GM23338 (cell line): ENCODE measurements around the gene LGALS1. TPM values are rescaled to one million over a fixed set of nuclear protein-coding genes. Genes with fewer than 3 reads are reported as not detected.

ENCODE experiments used
- ATAC-seq: fragments of 200-7000 bp; cut with Tn5 transposase; 3 replicates; pipeline ENCODE4 v1.9.1; 2020
- DNase-seq: peaks from one replicate; pipeline ENCODE4 v3.0.0-alpha.2; 2015; ENCODE audit warnings: low spot score
- H2AFZ ChIP-seq: fragments of 200-600 bp; sonication (generic); 2 replicates; pipeline ENCODE4 v1.8.0; 2016; ENCODE audit warnings: antibody characterized with exemption, mild to moderate bottlenecking, moderate library complexity
- H3F3A ChIP-seq: fragments of 200-600 bp; sonication (generic); replicated peaks from 2 replicates; pipeline ENCODE4 v1.8.0; 2017; ENCODE audit warnings: antibody characterized with exemption, mixed run types, low read depth
- H3K27ac ChIP-seq: fragments of 200-600 bp; sonication (generic); 2 replicates; pipeline ENCODE4 v1.6.1; 2016; ENCODE audit warnings: low read depth
- H3K27me3 ChIP-seq: fragments of 200-600 bp; sonication (generic); 2 replicates; pipeline ENCODE4 v1.8.0; 2016; ENCODE audit warnings: mild to moderate bottlenecking, mixed run types, moderate library complexity; ENCODE audit not compliant: insufficient read depth
- H3K36me3 ChIP-seq: fragments of 200-600 bp; sonication (generic); 2 replicates; pipeline ENCODE4 v1.8.0; 2016; ENCODE audit warnings: mild to moderate bottlenecking; ENCODE audit not compliant: insufficient read depth
- H3K4me1 ChIP-seq: fragments of 200-600 bp; sonication (generic); 2 replicates; pipeline ENCODE4 v1.8.0; 2016; ENCODE audit warnings: mild to moderate bottlenecking, moderate library complexity; ENCODE audit not compliant: insufficient read depth
- H3K4me2 ChIP-seq: fragments of 200-600 bp; sonication (generic); 2 replicates; pipeline ENCODE4 v1.7.1; 2017; ENCODE audit warnings: mixed run types
- H3K4me3 ChIP-seq: fragments of 200-600 bp; sonication (generic); 2 replicates; pipeline ENCODE4 v1.6.1; 2016; ENCODE audit warnings: mixed run types
- H3K79me2 ChIP-seq: fragments of 200-600 bp; sonication (generic); replicated peaks from 2 replicates; pipeline ENCODE4 v1.8.0; 2017; ENCODE audit warnings: mild to moderate bottlenecking; ENCODE audit not compliant: insufficient read depth
- H3K9me2 ChIP-seq: fragments of 200-600 bp; sonication (generic); 2 replicates; pipeline ENCODE4 v1.8.0; 2017; ENCODE audit not compliant: insufficient read depth
- H4K20me1 ChIP-seq: fragments of 200-600 bp; sonication (generic); replicated peaks from 2 replicates; pipeline ENCODE4 v1.8.0; 2017; ENCODE audit warnings: mild to moderate bottlenecking; ENCODE audit not compliant: insufficient read depth
- H3K27ac Mint-ChIP-seq: 2 replicates; pipeline ENCODE4 v1.8.0; 2020; ENCODE audit warnings: inconsistent platforms, mild to moderate bottlenecking, moderate library complexity, mixed read lengths
- H3K27me3 Mint-ChIP-seq: 3 replicates; pipeline ENCODE4 v1.8.0; 2022; ENCODE audit warnings: low read depth, mild to moderate bottlenecking, moderate library complexity, mixed read lengths, inconsistent platforms; ENCODE audit not compliant: insufficient read depth, poor library complexity
- H3K36me3 Mint-ChIP-seq: 3 replicates; pipeline ENCODE4 v1.8.0; 2021; ENCODE audit warnings: low read depth, mild to moderate bottlenecking, inconsistent platforms, moderate library complexity, mixed read lengths
- H3K4me1 Mint-ChIP-seq: 3 replicates; pipeline ENCODE4 v1.8.0; 2020; ENCODE audit warnings: mild to moderate bottlenecking, inconsistent platforms, mixed read lengths
- H3K4me3 Mint-ChIP-seq: 3 replicates; pipeline ENCODE4 v1.8.0; 2021; ENCODE audit warnings: moderate library complexity, mild to moderate bottlenecking, inconsistent platforms, mixed read lengths
- H3K9me3 Mint-ChIP-seq: 3 replicates; pipeline ENCODE4 v1.8.0; 2020; ENCODE audit warnings: moderate library complexity, mild to moderate bottlenecking, inconsistent platforms, mixed read lengths
- CREB1 ChIP-seq: fragments of 250-450 bp; sonication (Bioruptor Pico); IDR thresholded peaks from 2 replicates; pipeline ENCODE4 v1.5.0; 2020; ENCODE audit warnings: low read depth, mild to moderate bottlenecking, moderate library complexity
- CTCF ChIP-seq, 2 experiments: fragments of 200-600 bp in 1 of 2; sonication (generic) in 1 of 2; conservative IDR thresholded peaks; 2 replicates each; pipeline versions ENCODE4 v1.5.1 to v1.6.1; 2016 to 2017; ENCODE audit warnings: antibody characterized with exemption in 2 of 2, low read depth in 2 of 2, mild to moderate bottlenecking in 2 of 2, moderate library complexity in 1 of 2
- ETS1 ChIP-seq: IDR thresholded peaks from 2 replicates; pipeline ENCODE4 v1.6.1; 2016; ENCODE audit warnings: antibody characterized with exemption
- JUNB ChIP-seq: IDR thresholded peaks from one replicate; pipeline ENCODE4 v1.6.1; 2016; ENCODE audit warnings: antibody characterized with exemption; ENCODE audit not compliant: unreplicated experiment
- NANOG ChIP-seq: IDR thresholded peaks from 2 replicates; pipeline ENCODE4 v1.6.1; 2016; ENCODE audit warnings: antibody characterized with exemption, borderline replicate concordance
- POLR2AphosphoS5 ChIP-seq: IDR thresholded peaks from 2 replicates; pipeline ENCODE4 v1.6.1; 2016; ENCODE audit warnings: antibody characterized with exemption, low read depth
- REST ChIP-seq: IDR thresholded peaks from one replicate; pipeline ENCODE4 v1.6.1; 2018; ENCODE audit warnings: antibody characterized with exemption; ENCODE audit not compliant: unreplicated experiment
- STAT1 ChIP-seq: IDR thresholded peaks from one replicate; pipeline ENCODE4 v1.6.1; 2016; ENCODE audit warnings: antibody characterized with exemption; ENCODE audit not compliant: unreplicated experiment
- ZNF114 ChIP-seq: fragments of 250-450 bp; sonication (Bioruptor Pico); IDR thresholded peaks from 2 replicates; pipeline ENCODE4 v1.5.0; 2020; ENCODE audit warnings: mild to moderate bottlenecking, moderate library complexity
- ZNF331 ChIP-seq: fragments of 250-450 bp; sonication (Bioruptor Pico); IDR thresholded peaks from 2 replicates; pipeline ENCODE4 v1.5.0; 2020; ENCODE audit warnings: low read depth, mild to moderate bottlenecking, moderate library complexity
- polyA plus RNA-seq: library from polyadenylated mRNA; unstranded; fragments of >200 nt; fragmentation: Nextera tagmentation; extraction: Ambion mirVana; gene quantifications from 2 replicates; pipeline ENCODE4 v1.2.1, GENCODE V29; 2016
- total RNA-seq: library from RNA; depleted of rRNA; stranded (reverse); fragments of >200 nt; shearing (Covaris generic); gene quantifications from 2 replicates; pipeline ENCODE4 v1.2.3, GENCODE V29; 2014

The LGALS1 gene
- total and polyA plus RNA-seq, 2 experiments from 2014 or later, result 31.2 to 62.5 TPM

- Histone ChIP-seq H3K9me2 (no peaks in the 10 kb centered on the region), H3K4me1 (no peaks in the 10 kb centered on the region; the same call in 1 of the 2 replicates), H3K27me3 (no peaks in the 10 kb centered on the region), H3K4me2 (no peak overlapping the region), H4K20me1 (no peaks in the 10 kb centered on the region; the same call in 1 of the 2 replicates), H2AFZ (no peak overlapping the region), H3K4me3 (no peak overlapping the region), H3K79me2 (no peaks in the 10 kb centered on the region), H3K36me3 (peaks cover 24% of the 10 kb centered on the region; the same call in 1 of the 2 replicates), H3K27ac (no peak overlapping the region), H3F3A (peaks cover 1% of the 10 kb centered on the region)
- DNase-seq (no peak), ATAC-seq (no peak)
- Mint-ChIP-seq H3K4me3 (no peak overlapping the region), H3K9me3 (no peaks in the 10 kb centered on the region), H3K4me1 (no peaks in the 10 kb centered on the region; the same call in 2 of the 3 replicates), H3K27me3 (peaks cover 17% of the 10 kb centered on the region), H3K36me3 (peaks cover 46% of the 10 kb centered on the region), H3K27ac (no peak overlapping the region)
- TF ChIP-seq ZNF114 (CRISPR knock-in tag), result no peak
- no peak for TF ChIP-seq REST
- no peak for TF ChIP-seq ETS1
- no peak for TF ChIP-seq NANOG
- TF ChIP-seq CREB1 (CRISPR knock-in tag), result no peak
- TF ChIP-seq STAT1, result no peak
- no peak for TF ChIP-seq JUNB
- TF ChIP-seq ZNF331, result no peak
- TF ChIP-seq CTCF (conservative IDR thresholded peaks at IDR 0.05; ENCODE audit: low read depth in 2 of 2), result no peak
- TF ChIP-seq POLR2AphosphoS5, result no peak
Measured at GRCh38 chr22:37701141-37701786, 25.8 kb downstream of the LGALS1 start.
